A673 (cell line): Measurements from ENCODE around the gene TAPBP.

ENCODE experiments used
- CTCF ChIP-seq: fragments of 300-800, 200-600 bp; sonication (generic); conservative IDR thresholded peaks from 2 replicates; pipeline ENCODE4 v1.5.1; 2017; ENCODE audit warnings: low read depth, mild to moderate bottlenecking, antibody characterized with exemption, low read length, moderate library complexity, mixed read lengths
- EZH2 ChIP-seq: fragments of 200-600 bp; sonication (generic); IDR thresholded peaks from 2 replicates; pipeline ENCODE4 v1.6.1; 2017; ENCODE audit warnings: borderline replicate concordance, low read depth, mild to moderate bottlenecking, mixed read lengths, antibody characterized with exemption, low read length; ENCODE audit not compliant: poor library complexity, severe bottlenecking

GRCh38 chr6:33250731-33251130 is 63.1 kb downstream of the TAPBP start:
- no peak for TF ChIP-seq EZH2
- no peak for TF ChIP-seq CTCF
